Activated T-helper 17 cell treated with anti-CD3 and anti-CD28 coated beads, Interleukin-2, amount 50 U/mL, for 72 hours (primary cell): ENCODE results near the gene CPVL. TPM values are rescaled to one million over a fixed set of nuclear protein-coding genes. Genes with fewer than 3 reads are reported as not detected.
A peak's percentile ranks its signal among the peaks of the same experiment; 100 is the strongest.
"Not testable (repeated sequence)": the region's sequence is repeated elsewhere in the genome, so short reads cannot be mapped to it uniquely, and the experiment has no call there.

Experiments used
- ATAC-seq: fragments of 150-1000 bp; cut with Tn5 transposase; replicated peaks from 2 replicates; pipeline ENCODE4 v1.10.0; 2021; ENCODE audit warnings: mild to moderate bottlenecking, moderate library complexity
- H3K27ac Mint-ChIP-seq: one replicate; pipeline ENCODE4 v1.8.0; 2022; ENCODE audit warnings: mixed read lengths
- H3K27me3 Mint-ChIP-seq: one replicate; pipeline ENCODE4 v1.8.0; 2022; ENCODE audit warnings: mixed read lengths
- H3K36me3 Mint-ChIP-seq: one replicate; pipeline ENCODE4 v1.8.0; 2022; ENCODE audit warnings: low read depth, mild to moderate bottlenecking, mixed read lengths
- H3K4me1 Mint-ChIP-seq: one replicate; pipeline ENCODE4 v1.8.0; 2022; ENCODE audit warnings: mixed read lengths
- H3K4me3 Mint-ChIP-seq: one replicate; pipeline ENCODE4 v1.8.0; 2022; ENCODE audit warnings: mild to moderate bottlenecking, mixed read lengths
- H3K9me3 Mint-ChIP-seq: one replicate; pipeline ENCODE4 v1.8.0; 2022; ENCODE audit warnings: mixed read lengths
- total RNA-seq, 2 donors: library from RNA; stranded (reverse); gene quantifications; one replicate each; pipeline ENCODE4 v1.2.3, GENCODE V29; 2022

CPVL gene
- total RNA-seq, 2 donors from 2014 or later: 0.63 TPM; not detected in 1

- no peaks in the 10 kb centered on the region for H3K9me3 Mint-ChIP-seq
- H3K4me1 Mint-ChIP-seq: no peaks in the 10 kb centered on the region
- ATAC-seq: no peak
- no peak overlapping the region for H3K4me3 Mint-ChIP-seq
- H3K27me3 Mint-ChIP-seq: peaks cover 14% of the 10 kb centered on the region
- H3K36me3 Mint-ChIP-seq: no peaks in the 10 kb centered on the region
- H3K27ac Mint-ChIP-seq: no peak overlapping the region
These were observed 26.8 kb downstream of the CPVL start for GRCh38 chr7:29119538-29119937.

GRCh38 chr7:29116361-29117200 is 29.8 kb downstream of the CPVL start:
- ATAC-seq: no peak
- H3K4me1 Mint-ChIP-seq: peaks cover 6% of the 10 kb centered on the region
- no peaks in the 10 kb centered on the region for H3K9me3 Mint-ChIP-seq
- no peak overlapping the region for H3K4me3 Mint-ChIP-seq
- H3K27ac Mint-ChIP-seq: no peak overlapping the region
- no peaks in the 10 kb centered on the region for H3K36me3 Mint-ChIP-seq
- peaks cover 20% of the 10 kb centered on the region for H3K27me3 Mint-ChIP-seq

DNA sequence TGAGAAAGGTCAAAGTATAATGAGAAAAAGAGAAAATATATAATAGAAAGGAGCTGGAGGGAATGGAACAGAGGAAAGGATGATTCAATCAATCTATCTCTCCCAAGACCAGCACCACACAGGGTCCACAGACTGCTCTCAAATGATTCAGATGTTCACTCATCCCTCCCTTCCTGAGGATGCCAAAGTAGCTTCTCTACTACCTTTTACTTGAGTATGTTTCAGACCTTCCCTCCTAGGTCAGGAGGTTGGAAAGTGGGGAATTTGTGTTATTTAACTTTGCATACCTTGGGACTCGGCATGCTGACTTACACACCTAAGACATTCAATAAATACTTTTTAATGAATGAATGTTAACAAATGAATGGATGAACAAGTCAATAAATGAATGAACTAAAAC is 30.6 kb downstream of the CPVL start:
- Mint-ChIP-seq H3K9me3 (no peaks in the 10 kb centered on the region), H3K36me3 (no peaks in the 10 kb centered on the region), H3K4me3 (no peak overlapping the region), H3K27me3 (peaks cover 24% of the 10 kb centered on the region), H3K4me1 (peaks cover 6% of the 10 kb centered on the region), H3K27ac (no peak overlapping the region)
- no peak for ATAC-seq

- ATAC-seq: no peak
- H3K27me3 Mint-ChIP-seq: peaks cover 28% of the 10 kb centered on the region
- H3K27ac Mint-ChIP-seq: no peak overlapping the region
- H3K36me3 Mint-ChIP-seq: no peaks in the 10 kb centered on the region
- no peaks in the 10 kb centered on the region for H3K9me3 Mint-ChIP-seq
- H3K4me1 Mint-ChIP-seq: peaks cover 6% of the 10 kb centered on the region
- no peak overlapping the region for H3K4me3 Mint-ChIP-seq
These were observed 31.1 kb downstream of the CPVL start for GRCh38 chr7:29115130-29115687.

- H3K4me3 Mint-ChIP-seq, H3K9me3 Mint-ChIP-seq, H3K27ac Mint-ChIP-seq, H3K36me3 Mint-ChIP-seq, H3K4me1 Mint-ChIP-seq: not testable (repeated sequence)
- peaks cover 29% of the 10 kb centered on the region for H3K27me3 Mint-ChIP-seq
- peak; percentile 53 for ATAC-seq
These were observed 32.1 kb downstream of the CPVL start for GRCh38 chr7:29114266-29114665.

DNA sequence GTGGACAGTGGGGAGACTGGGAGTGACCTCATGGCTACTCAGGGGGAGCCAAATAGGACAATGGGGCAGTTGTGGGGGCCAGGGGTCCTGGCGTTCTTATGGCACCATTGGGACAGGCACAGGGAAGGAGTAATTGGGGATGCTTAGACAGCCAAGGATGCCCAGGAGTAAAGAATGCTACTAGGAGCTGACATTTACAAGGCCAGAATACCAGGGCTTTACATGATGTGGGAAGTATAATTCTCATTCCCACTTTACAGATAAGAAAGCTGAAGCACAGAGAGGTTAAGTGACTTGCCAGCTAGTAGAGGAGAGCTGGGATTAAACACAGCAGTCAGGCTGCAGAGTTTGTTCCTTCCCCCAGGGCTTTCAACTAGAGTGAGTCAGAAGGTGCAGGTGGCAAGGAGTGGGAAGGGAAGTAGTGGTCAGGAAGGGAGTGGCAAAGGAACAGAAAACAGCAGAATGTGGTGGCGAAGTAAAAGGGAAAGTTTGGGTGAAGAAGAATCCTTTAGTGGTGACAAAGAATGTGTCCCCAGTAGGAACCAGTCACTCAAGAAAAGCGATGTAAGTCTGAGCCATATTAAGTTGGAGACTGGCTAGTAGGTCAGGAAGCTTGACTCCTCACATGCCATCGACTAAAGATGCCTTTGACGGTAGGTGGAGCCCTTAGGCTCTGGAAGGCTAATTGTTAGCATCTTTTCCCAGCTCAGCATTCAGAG is 32.8 kb downstream of the CPVL start:
- H3K27me3 Mint-ChIP-seq: peaks cover 28% of the 10 kb centered on the region
- H3K4me1 Mint-ChIP-seq: peaks cover 6% of the 10 kb centered on the region
- H3K36me3 Mint-ChIP-seq: no peaks in the 10 kb centered on the region
- ATAC-seq: peak; percentile 69
- H3K4me3 Mint-ChIP-seq: no peak overlapping the region
- no peaks in the 10 kb centered on the region for H3K9me3 Mint-ChIP-seq
- H3K27ac Mint-ChIP-seq: no peak overlapping the region

DNA sequence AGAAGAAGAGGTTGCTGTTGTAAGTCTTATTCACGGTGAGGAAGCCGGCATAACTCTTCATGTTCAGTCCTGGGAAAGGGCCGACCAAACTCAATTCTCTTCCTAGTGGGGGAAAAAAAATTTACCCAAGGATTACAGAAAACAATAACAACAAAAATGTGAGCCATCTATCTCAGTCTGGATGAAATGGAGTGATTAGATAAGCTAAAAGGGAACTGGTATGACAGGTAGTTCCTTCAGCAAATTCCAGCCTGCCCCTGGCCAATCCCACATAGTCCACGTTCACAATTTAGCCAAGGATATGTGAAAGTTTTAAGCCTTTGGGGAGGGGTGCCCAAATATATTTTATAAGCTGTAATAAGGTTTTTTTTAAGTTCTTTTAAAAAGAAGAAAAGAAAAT is 33.6 kb downstream of the CPVL start:
- no peak for ATAC-seq
- H3K9me3 Mint-ChIP-seq: no peaks in the 10 kb centered on the region
- H3K36me3 Mint-ChIP-seq: no peaks in the 10 kb centered on the region
- peaks cover 6% of the 10 kb centered on the region for H3K4me1 Mint-ChIP-seq
- peaks cover 28% of the 10 kb centered on the region for H3K27me3 Mint-ChIP-seq
- no peak overlapping the region for H3K27ac Mint-ChIP-seq
- H3K4me3 Mint-ChIP-seq: no peak overlapping the region

DNA sequence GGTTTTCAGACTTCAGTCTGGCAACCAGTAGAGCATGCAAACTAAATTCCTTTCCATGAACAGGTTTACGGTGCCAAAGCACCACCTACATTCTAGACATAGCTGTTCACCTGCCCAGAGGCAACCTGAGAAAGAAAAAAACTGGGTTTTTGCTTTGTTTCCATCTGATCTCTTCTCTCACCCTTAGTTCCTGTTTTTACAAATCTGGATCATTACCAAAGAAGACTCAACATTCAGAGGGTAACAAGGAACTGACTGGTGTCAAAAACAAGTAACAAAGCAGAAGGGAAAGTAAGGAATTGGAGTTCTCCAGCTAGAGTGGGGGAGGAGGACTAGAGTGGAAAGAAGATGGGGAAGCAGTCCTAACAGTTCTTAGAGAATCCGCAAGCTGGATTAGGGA is 36.4 kb downstream of the CPVL start:
- H3K27me3 Mint-ChIP-seq: peaks cover 24% of the 10 kb centered on the region
- no peak for ATAC-seq
- peaks cover 6% of the 10 kb centered on the region for H3K4me1 Mint-ChIP-seq
- no peaks in the 10 kb centered on the region for H3K36me3 Mint-ChIP-seq
- no peak overlapping the region for H3K4me3 Mint-ChIP-seq
- no peaks in the 10 kb centered on the region for H3K9me3 Mint-ChIP-seq
- no peak overlapping the region for H3K27ac Mint-ChIP-seq

DNA sequence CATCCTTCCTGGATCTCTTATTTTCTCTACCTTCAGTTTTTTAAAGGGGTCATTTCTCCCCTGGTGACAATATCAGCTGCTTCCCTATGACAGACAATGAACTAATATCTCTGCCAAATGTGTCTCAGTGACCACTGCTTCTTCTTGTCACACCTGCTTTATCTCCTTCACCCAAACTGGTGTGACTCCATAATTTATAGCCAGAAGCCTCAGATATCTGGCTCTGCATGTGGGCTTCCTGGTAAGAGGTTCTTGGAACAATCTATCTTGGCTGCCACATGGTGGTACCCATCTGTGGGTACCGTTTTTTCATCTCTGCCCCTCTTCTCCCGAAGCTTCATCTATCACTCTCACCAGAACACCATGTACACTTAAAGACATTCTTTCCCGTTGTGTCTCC is 37.0 kb downstream of the CPVL start:
- ATAC-seq: no peak
- no peak overlapping the region for H3K4me3 Mint-ChIP-seq

GRCh38 chr7:29107056-29107455 is 39.3 kb downstream of the CPVL start:
- no peak overlapping the region for H3K4me3 Mint-ChIP-seq
- H3K27me3 Mint-ChIP-seq: peaks cover 15% of the 10 kb centered on the region
- ATAC-seq: no peak
- H3K9me3 Mint-ChIP-seq: no peaks in the 10 kb centered on the region
- no peaks in the 10 kb centered on the region for H3K36me3 Mint-ChIP-seq
- H3K27ac Mint-ChIP-seq: no peak overlapping the region
- H3K4me1 Mint-ChIP-seq: no peaks in the 10 kb centered on the region

More for the DNA sequence above, 37.0 kb downstream of the CPVL start:
- Mint-ChIP-seq H3K27ac (no peak overlapping the region), H3K27me3 (peaks cover 21% of the 10 kb centered on the region), H3K36me3 (no peaks in the 10 kb centered on the region), H3K9me3 (no peaks in the 10 kb centered on the region), H3K4me1 (peaks cover 6% of the 10 kb centered on the region)

GRCh38 chr7:29106669-29106988 is 39.7 kb downstream of the CPVL start:
- Mint-ChIP-seq H3K27ac (no peak overlapping the region), H3K36me3 (no peaks in the 10 kb centered on the region), H3K9me3 (no peaks in the 10 kb centered on the region), H3K27me3 (peaks cover 15% of the 10 kb centered on the region), H3K4me3 (no peak overlapping the region), H3K4me1 (no peaks in the 10 kb centered on the region)
- no peak for ATAC-seq

- Mint-ChIP-seq H3K9me3 (no peaks in the 10 kb centered on the region), H3K4me1 (no peaks in the 10 kb centered on the region), H3K4me3 (no peak overlapping the region), H3K36me3 (no peaks in the 10 kb centered on the region), H3K27me3 (peaks cover 12% of the 10 kb centered on the region), H3K27ac (no peak overlapping the region)
- peak; percentile 49 for ATAC-seq
These were observed 40.3 kb downstream of the CPVL start for GRCh38 chr7:29105752-29106668.

GRCh38 chr7:29105191-29105590 is 41.1 kb downstream of the CPVL start:
- Mint-ChIP-seq H3K9me3 (no peaks in the 10 kb centered on the region), H3K36me3 (no peaks in the 10 kb centered on the region), H3K4me3 (no peak overlapping the region), H3K27me3 (peaks cover 7% of the 10 kb centered on the region), H3K4me1 (no peaks in the 10 kb centered on the region), H3K27ac (no peak overlapping the region)
- no peak for ATAC-seq

DNA sequence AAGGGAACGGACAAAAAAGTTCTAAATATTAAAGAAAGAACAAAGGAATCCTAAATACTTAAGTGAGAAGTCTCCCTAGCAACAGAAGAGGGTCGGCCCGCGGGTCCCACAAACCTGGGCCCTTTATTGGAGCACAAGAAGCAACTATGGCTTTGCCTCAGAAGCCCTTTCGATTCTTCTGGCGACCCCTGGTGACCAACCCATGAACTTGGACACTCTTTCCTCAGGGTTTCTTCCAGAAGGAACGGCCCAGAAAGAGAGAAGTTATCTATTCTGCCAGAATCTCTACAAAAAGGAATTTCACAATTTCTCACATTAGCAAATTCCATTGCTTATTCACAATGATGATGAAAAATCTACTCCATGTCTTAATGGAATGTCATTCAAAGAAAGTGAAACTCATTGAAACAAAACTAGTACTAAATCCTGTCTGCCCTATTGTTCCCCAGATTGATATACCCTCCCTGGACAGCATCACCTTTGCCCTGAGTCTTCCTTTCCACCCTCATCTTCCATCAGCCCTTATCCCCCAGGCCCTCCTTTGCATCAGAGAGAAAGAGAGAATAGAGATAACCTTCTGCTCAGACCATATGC is 43.7 kb downstream of the CPVL start:
- Mint-ChIP-seq H3K4me3 (no peak overlapping the region), H3K4me1 (no peaks in the 10 kb centered on the region), H3K9me3 (no peaks in the 10 kb centered on the region), H3K36me3 (no peaks in the 10 kb centered on the region), H3K27ac (no peak overlapping the region), H3K27me3 (no peaks in the 10 kb centered on the region)
- ATAC-seq: no peak
